HEK293T (cell line): ENCODE data around the gene ALPL.

Experiments used
- CTCF ChIA-PET: fragments of 350-600 bp; formaldehyde crosslinking; extraction: SDS; loops from one replicate; lab custom pipeline; 2021; ENCODE audit warnings: antibody characterized with exemption, inconsistent platforms; lab: Yijun Ruan, JAX
- POLR2A ChIA-PET: fragments of 350-600 bp; formaldehyde crosslinking; extraction: SDS; loops from one replicate; lab custom pipeline; 2020; ENCODE audit warnings: antibody characterized with exemption, inconsistent platforms; lab: Yijun Ruan, JAX
- DNase-seq: peaks from one replicate; pipeline ENCODE4 v3.0.0; 2012; ENCODE audit warnings: mixed read lengths; ENCODE audit errors: extremely low spot score
- ARNT ChIP-seq: fragments of 450-650 bp; IDR thresholded peaks from 2 replicates; pipeline ENCODE4 v1.6.1; 2017; ENCODE audit warnings: mild to moderate bottlenecking
- BHLHE40 ChIP-seq: fragments of 450-650 bp; IDR thresholded peaks from 2 replicates; pipeline ENCODE4 v1.6.1; 2016; ENCODE audit warnings: mild to moderate bottlenecking, moderate library complexity, borderline replicate concordance
- CTBP1 ChIP-seq: fragments of 450-650 bp; IDR thresholded peaks from 2 replicates; pipeline ENCODE4 v1.6.1; 2016; ENCODE audit warnings: borderline replicate concordance
- ELF4 ChIP-seq: fragments of 450-650 bp; IDR thresholded peaks from 2 replicates; pipeline ENCODE4 v1.6.1; 2017; ENCODE audit warnings: antibody characterized with exemption
- FOXA1 ChIP-seq: fragments of 450-650 bp; IDR thresholded peaks from 2 replicates; pipeline ENCODE4 v1.6.1; 2016; ENCODE audit warnings: mild to moderate bottlenecking
- FOXK2 ChIP-seq: fragments of 450-650 bp; IDR thresholded peaks from 2 replicates; pipeline ENCODE4 v1.6.1; 2016; ENCODE audit warnings: mild to moderate bottlenecking
- FOXM1 ChIP-seq: fragments of 450-650 bp; IDR thresholded peaks from 2 replicates; pipeline ENCODE4 v1.6.1; 2017; ENCODE audit warnings: mild to moderate bottlenecking, borderline replicate concordance
- HDGF ChIP-seq: fragments of 450-650 bp; IDR thresholded peaks from 2 replicates; pipeline ENCODE4 v1.6.1; 2017; ENCODE audit warnings: antibody characterized with exemption, borderline replicate concordance
- L3MBTL2 ChIP-seq: fragments of 450-650 bp; conservative IDR thresholded peaks from 2 replicates; pipeline ENCODE4 v1.6.1; 2016; ENCODE audit warnings: mild to moderate bottlenecking
- LEF1 ChIP-seq: fragments of 450-650 bp; IDR thresholded peaks from 2 replicates; pipeline ENCODE4 v1.6.1; 2017; ENCODE audit warnings: mild to moderate bottlenecking, borderline replicate concordance
- NFRKB ChIP-seq: fragments of 450-650 bp; IDR thresholded peaks from 2 replicates; pipeline ENCODE4 v1.6.1; 2016; ENCODE audit warnings: mild to moderate bottlenecking, moderate library complexity
- SP1 ChIP-seq: fragments of 450-650 bp; IDR thresholded peaks from 2 replicates; pipeline ENCODE4 v1.6.1; 2017
- SUZ12 ChIP-seq: fragments of 450-650 bp; IDR thresholded peaks from 2 replicates; pipeline ENCODE4 v1.6.1; 2016; ENCODE audit warnings: mild to moderate bottlenecking
- TARDBP ChIP-seq: fragments of 450-650 bp; IDR thresholded peaks from 2 replicates; pipeline ENCODE4 v1.6.1; 2016
- ZNF384 ChIP-seq: fragments of 450-650 bp; IDR thresholded peaks from 2 replicates; pipeline ENCODE4 v1.6.1; 2016
- TF ChIP-seq, protein P1 (sequence below): fragments of 450-650 bp; IDR thresholded peaks from 2 replicates; pipeline ENCODE4 v1.6.1; 2016

The ALPL gene

DNA sequence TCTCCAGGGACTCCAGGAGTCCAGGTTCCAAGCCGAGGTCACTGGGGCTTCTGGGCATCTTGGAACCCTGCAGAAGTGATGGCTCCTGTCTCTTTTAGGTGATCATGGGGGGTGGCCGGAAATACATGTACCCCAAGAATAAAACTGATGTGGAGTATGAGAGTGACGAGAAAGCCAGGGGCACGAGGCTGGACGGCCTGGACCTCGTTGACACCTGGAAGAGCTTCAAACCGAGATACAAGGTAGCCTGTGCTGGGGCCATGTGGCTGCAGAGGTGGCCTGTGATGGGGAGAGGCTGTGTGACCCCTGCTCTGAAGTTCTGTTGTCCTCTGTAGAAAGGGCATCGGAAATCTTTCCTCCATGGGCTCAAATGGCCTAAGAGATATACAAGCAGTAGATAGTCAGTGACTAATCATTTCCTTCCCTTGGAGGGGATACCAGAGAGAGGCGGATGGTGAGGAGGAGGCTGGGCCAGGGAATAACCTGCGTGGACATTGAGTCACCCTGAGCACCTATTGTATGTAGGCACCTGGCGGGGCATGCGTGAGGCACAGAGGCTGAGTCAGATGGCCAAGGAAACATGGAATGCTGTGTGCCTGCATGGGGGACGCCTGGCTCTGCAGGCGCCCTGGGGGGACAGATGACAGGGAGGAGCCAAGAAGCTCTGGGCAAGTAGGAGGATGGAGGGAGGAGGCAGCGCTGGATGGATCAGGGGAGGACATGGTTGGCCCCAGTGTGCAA lies 59.0 kb downstream of the ALPL start:
- ChIA-PET CTCF (no interaction called here), POLR2A (no interaction called here)
- TF ChIP-seq SP1 (no peak), FOXA1 (no peak), BHLHE40 (no peak), ELF4 (no peak), LEF1 (no peak), SUZ12 (no peak), L3MBTL2 (no peak), FOXM1 (no peak), NFRKB (no peak), ZNF384 (no peak), TARDBP (no peak), CTBP1 (no peak), HDGF (no peak), FOXK2 (no peak)
- TF ChIP-seq, protein P1, sequence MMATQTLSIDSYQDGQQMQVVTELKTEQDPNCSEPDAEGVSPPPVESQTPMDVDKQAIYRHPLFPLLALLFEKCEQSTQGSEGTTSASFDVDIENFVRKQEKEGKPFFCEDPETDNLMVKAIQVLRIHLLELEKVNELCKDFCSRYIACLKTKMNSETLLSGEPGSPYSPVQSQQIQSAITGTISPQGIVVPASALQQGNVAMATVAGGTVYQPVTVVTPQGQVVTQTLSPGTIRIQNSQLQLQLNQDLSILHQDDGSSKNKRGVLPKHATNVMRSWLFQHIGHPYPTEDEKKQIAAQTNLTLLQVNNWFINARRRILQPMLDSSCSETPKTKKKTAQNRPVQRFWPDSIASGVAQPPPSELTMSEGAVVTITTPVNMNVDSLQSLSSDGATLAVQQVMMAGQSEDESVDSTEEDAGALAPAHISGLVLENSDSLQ: no peak
- DNase-seq: no peak

DNA sequence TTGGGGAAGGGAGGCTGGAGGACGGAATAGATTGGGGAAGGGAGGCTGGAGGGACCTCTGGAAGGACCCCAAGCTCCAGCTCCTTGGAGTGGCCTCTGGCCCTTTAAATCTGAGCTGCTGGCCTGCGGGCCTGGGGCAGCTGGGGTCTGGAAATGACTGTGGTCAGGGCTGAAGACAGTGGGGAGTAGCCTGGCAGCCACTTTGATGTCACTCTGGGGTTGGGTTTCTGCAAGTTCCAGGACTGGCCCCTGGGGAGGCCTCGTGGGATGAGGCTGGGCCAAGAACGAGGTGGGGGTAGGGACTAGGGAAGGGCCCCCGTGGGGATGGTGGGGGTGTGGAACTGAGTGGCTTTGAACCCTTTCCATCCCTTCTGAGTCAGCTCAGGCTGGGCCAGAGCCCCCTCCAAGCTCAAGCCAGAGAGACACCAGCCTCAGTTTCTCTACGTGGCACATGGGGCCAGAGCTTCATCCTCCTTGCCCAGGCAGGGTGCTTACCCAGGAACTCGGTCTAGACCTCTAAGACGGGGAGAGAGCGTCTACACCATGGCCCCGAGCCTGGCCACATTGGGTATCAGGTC lies 59.7 kb downstream of the ALPL start:
- DNase-seq: no peak
- ChIA-PET POLR2A (no interaction called here), CTCF (no interaction called here)
- TF ChIP-seq, protein P1: no peak
- TF ChIP-seq HDGF: no peak
- TF ChIP-seq L3MBTL2: no peak
- TF ChIP-seq CTBP1: no peak
- TF ChIP-seq TARDBP: no peak
- TF ChIP-seq FOXM1: no peak
- TF ChIP-seq ZNF384: no peak
- TF ChIP-seq NFRKB: no peak
- TF ChIP-seq FOXK2: no peak

DNA sequence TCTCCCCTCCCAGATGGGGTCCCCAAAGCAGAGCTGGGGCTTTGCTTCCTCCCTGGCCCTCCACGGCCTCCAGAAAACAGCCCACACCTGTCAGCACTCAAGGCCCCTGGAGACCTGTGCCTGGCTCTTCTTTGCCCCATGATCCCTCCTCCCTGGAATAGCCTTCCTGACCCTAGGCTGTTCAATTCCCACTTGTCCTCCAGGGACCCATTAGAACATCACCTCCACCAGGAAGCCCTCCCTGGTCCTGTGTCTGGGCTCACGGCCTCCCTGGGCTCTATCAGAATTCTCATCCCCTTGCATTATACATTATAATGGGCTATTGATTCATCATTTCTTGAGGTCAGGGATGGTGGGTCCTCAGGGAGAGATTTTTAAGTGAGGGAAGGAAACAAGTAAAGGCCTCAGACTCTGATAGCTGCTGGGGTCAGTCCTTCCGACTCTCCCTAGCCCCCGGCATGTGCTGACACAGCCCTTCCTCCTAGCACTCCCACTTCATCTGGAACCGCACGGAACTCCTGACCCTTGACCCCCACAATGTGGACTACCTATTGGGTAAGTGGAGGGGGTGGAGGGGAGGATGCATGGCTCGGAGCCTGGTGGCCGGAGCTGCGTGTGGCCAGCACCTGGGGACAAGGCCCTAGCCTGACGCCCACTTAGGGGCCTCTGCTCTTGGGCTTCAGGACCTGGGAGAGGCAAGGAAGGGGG lies 60.8 kb downstream of the ALPL start:
- no peak for TF ChIP-seq SUZ12
- no peak for TF ChIP-seq LEF1
- TF ChIP-seq FOXK2: no peak
- ChIA-PET POLR2A (interaction anchor here (0.5 kb wide), 1 partner anchor 20 kb away, joined by 3 read pairs; no protein-coding TSS in a partner anchor), CTCF (no interaction called here)
- no peak for DNase-seq

DNA sequence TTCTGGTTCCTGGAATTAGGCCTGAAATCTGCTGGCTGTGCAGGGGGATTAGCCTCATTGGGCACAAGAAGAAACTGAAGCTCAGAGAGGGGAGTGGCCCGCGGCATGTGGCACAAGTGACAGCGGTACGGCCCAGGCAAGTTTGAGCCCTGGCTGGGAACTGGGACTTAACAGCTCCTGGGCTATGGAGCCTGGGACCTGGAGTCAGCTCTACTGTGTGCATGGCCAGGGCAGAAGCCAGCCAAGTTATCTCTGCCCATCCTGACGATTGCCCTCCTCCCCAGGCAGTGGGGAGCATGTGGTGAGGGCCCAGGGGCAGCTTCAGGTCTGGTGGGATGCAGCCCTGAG lies 61.3 kb downstream of the ALPL start:
- no peak for DNase-seq
- ChIA-PET CTCF (no interaction called here), POLR2A (no interaction called here)
- TF ChIP-seq NFRKB (no peak), BHLHE40 (no peak), L3MBTL2 (no peak), LEF1 (no peak), FOXK2 (no peak), FOXA1 (no peak), FOXM1 (no peak), ARNT (no peak), SP1 (no peak), ELF4 (no peak), SUZ12 (no peak), CTBP1 (no peak), ZNF384 (no peak), HDGF (no peak), TARDBP (no peak)
- TF ChIP-seq, protein P1: no peak

DNA sequence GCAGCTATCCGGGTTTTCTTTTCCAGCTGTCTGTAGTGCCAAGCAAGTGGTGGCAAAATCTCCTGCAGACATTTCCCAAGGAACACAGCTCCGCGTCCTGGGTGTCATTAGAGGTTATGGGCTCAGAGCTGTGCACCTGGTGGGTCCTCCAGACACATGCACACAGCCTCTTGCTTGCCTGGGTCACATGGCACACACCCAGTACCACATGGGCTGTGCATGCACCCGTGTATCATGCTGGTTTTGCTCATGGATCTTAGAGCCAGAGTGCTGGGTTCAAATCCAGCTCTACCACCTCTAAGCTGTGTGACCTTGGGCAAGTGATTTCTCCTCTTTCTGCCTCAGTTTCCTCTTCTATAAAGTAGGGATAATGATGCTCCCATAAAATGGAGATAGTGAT lies 61.7 kb downstream of the ALPL start:
- no peak for DNase-seq
- ChIA-PET CTCF (no interaction called here), POLR2A (no interaction called here)
- TF ChIP-seq SP1 (no peak), BHLHE40 (no peak), LEF1 (no peak), FOXA1 (no peak), FOXK2 (no peak), ZNF384 (no peak), SUZ12 (no peak), CTBP1 (no peak), FOXM1 (no peak), HDGF (no peak), L3MBTL2 (no peak), ELF4 (no peak), ARNT (no peak)
- TF ChIP-seq, protein P1: no peak
